ENCODE measurements around the gene NRDC. TPM values are rescaled to one million over a fixed set of nuclear protein-coding genes. Genes with fewer than 3 reads are reported as not detected.

Gene NRDC
- total and polyA plus RNA-seq, 9 of the 15 experiments (the other 6 are each of a cell fraction or from before 2014, with no cell fraction given), result 102 to 371 (median 201) TPM

GRCh38 chr1:51755437-51755836 is 123.1 kb downstream of the NRDC start:
- intact Hi-C loops (cut with micrococcal nuclease) (no loop called here), in situ Hi-C loops (cut with MboI) (no loop called here)
- Histone ChIP-seq H3K9ac (ENCODE audit: insufficient read depth in 1 of 2, low read depth in 2 of 2, low read length in 2 of 2) (no peak overlapping the region), H3K27ac (ENCODE audit: extremely low read depth, low read depth, low read length) (no peak overlapping the region), H3K9me3 (replicated peaks; ENCODE audit: control insufficient read depth, insufficient read depth, low read depth, low read length) (no peaks in the 10 kb centered on the region; the same call in 1 of the 2 replicates), H3K36me3 (ENCODE audit: control insufficient read depth, insufficient read depth, low read length) (peaks cover 70% of the 10 kb centered on the region), H4K20me1 (replicated peaks; ENCODE audit: control insufficient read depth, insufficient read depth, low read length) (no peaks in the 10 kb centered on the region), H3K79me2 (ENCODE audit: control insufficient read depth, insufficient read depth, low read length) (peaks cover 19% of the 10 kb centered on the region; the same call in 2 of the 3 replicates), H3K27me3 (ENCODE audit: control insufficient read depth in 2 of 2, insufficient read depth in 2 of 2, low read length in 2 of 2) (no peaks in the 10 kb centered on the region), H3K4me3 (no peak overlapping the region), H3K4me1 (replicated peaks in 1 of 2; ENCODE audit: control insufficient read depth in 2 of 2, insufficient read depth in 2 of 2, low read length in 2 of 2) (peaks cover 14 to 25% of the 10 kb centered on the region in 2 experiments; a peak in 3 of 5 replicates), H2AFZ (ENCODE audit: low read depth, low read length) (no peak overlapping the region), H3K9me1 (ENCODE audit: control insufficient read depth, insufficient read depth, low read length) (no peaks in the 10 kb centered on the region), H3K4me2 (ENCODE audit: insufficient read depth, low read length) (no peak overlapping the region)
- ChIA-PET POLR2A (interaction anchor here (0.6 to 1.1 kb wide), 3 partner anchors 11 to 349 kb away, joined by 3 read pairs; no protein-coding TSS in a partner anchor), CTCF (ENCODE audit: low intra/inter-chr PET ratio) (no interaction called here)
- BruUV-seq (replicated peaks), result no TSS peak
- no peak for FAIRE-seq
- no peak for ATAC-seq
- TF ChIP-seq WHSC1 (IDR thresholded peaks at IDR 0.05; ENCODE audit: low read length) (peak; percentile 72), BCOR (IDR thresholded peaks at IDR 0.05) (no peak)
- DNase-seq (ENCODE audit: extremely low read depth in 1 of 4, low spot score in 3 of 4), result no peak
- 90% methylated on average over 7 of the region's 7 CpGs for WGBS (ENCODE audit: insufficient coverage, low coverage, missing lambda C conversion rate)

- Histone ChIP-seq H3K9me3 (replicated peaks; ENCODE audit: control insufficient read depth, insufficient read depth, low read depth, low read length) (no peaks in the 10 kb centered on the region; the same call in 1 of the 2 replicates), H3K9me1 (ENCODE audit: control insufficient read depth, insufficient read depth, low read length) (no peaks in the 10 kb centered on the region), H3K36me3 (ENCODE audit: control insufficient read depth, insufficient read depth, low read length) (peaks cover 67% of the 10 kb centered on the region), H3K4me1 (replicated peaks in 1 of 2; ENCODE audit: control insufficient read depth in 2 of 2, insufficient read depth in 2 of 2, low read length in 2 of 2) (peaks cover 15 to 31% of the 10 kb centered on the region in 2 experiments; a peak in 3 of 5 replicates), H4K20me1 (replicated peaks; ENCODE audit: control insufficient read depth, insufficient read depth, low read length) (no peaks in the 10 kb centered on the region), H3K27me3 (ENCODE audit: control insufficient read depth in 2 of 2, insufficient read depth in 2 of 2, low read length in 2 of 2) (no peaks in the 10 kb centered on the region), H3K4me2 (ENCODE audit: insufficient read depth, low read length) (no peak overlapping the region), H3K27ac (ENCODE audit: extremely low read depth, low read depth, low read length) (no peak overlapping the region), H3K4me3 (no peak overlapping the region), H2AFZ (ENCODE audit: low read depth, low read length) (no peak overlapping the region), H3K9ac (ENCODE audit: insufficient read depth in 1 of 2, low read depth in 2 of 2, low read length in 2 of 2) (no peak overlapping the region), H3K79me2 (ENCODE audit: control insufficient read depth, insufficient read depth, low read length) (peaks cover 19% of the 10 kb centered on the region; the same call in 2 of the 3 replicates)
- 70% methylated on average over 3 of the region's 3 CpGs for WGBS (ENCODE audit: insufficient coverage, low coverage, missing lambda C conversion rate)
- DNase-seq (ENCODE audit: extremely low read depth in 1 of 4, low spot score in 3 of 4) (no peak), FAIRE-seq (no peak), ATAC-seq (no peak)
- intact Hi-C loops (cut with micrococcal nuclease) (loop anchor here (5.0 kb wide), 1 partner anchor 127 kb away; no protein-coding TSS in a partner anchor), in situ Hi-C loops (cut with MboI) (no loop called here)
- CTCF ChIA-PET (ENCODE audit: low intra/inter-chr PET ratio), result no interaction called here
- POLR2A ChIA-PET, result interaction anchor here (6.8 kb wide), 1 partner anchor 15 kb away, joined by 44 read pairs; no protein-coding TSS in a partner anchor
- BruUV-seq (replicated peaks), result no TSS peak
- TF ChIP-seq HEY1 (CRISPR knock-in tag; IDR thresholded peaks at IDR 0.05; ENCODE audit: borderline replicate concordance), result no peak
- no peak for TF ChIP-seq EHMT2 (IDR thresholded peaks at IDR 0.05)
- no peak for TF ChIP-seq ESRRB (CRISPR knock-in tag; IDR thresholded peaks at IDR 0.05; ENCODE audit: borderline replicate concordance)
- TF ChIP-seq TAL1 (IDR thresholded peaks at IDR 0.05), result no peak
- TF ChIP-seq HNRNPK (IDR thresholded peaks at IDR 0.05; ENCODE audit: low read depth, low read length, poor library complexity, severe bottlenecking), result no peak
- TF ChIP-seq FOXA3 (CRISPR knock-in tag; conservative IDR thresholded peaks at IDR 0.05 in 1 of 2, IDR thresholded peaks at IDR 0.05 in 1 of 2), result no peak
- TF ChIP-seq MBD1 (CRISPR knock-in tag; IDR thresholded peaks at IDR 0.05), result no peak
- no peak for TF ChIP-seq ARID2 (IDR thresholded peaks at IDR 0.05)
- no peak for TF ChIP-seq ETS2 (tag; IDR thresholded peaks at IDR 0.05; ENCODE audit: borderline replicate concordance, poor library complexity, severe bottlenecking)
These were observed 123.9 kb downstream of the NRDC start for GRCh38 chr1:51754666-51755065.
